ENCODE results near the gene TASP1. TPM values are rescaled to one million over a fixed set of nuclear protein-coding genes. Genes with fewer than 3 reads are reported as not detected.
"Not testable (repeated sequence)": the region's sequence is repeated elsewhere in the genome, so short reads cannot be mapped to it uniquely, and the experiment has no call there.

The TASP1 gene
- total RNA-seq, 1 donor from 2014 or later: 14.3 TPM

- H3K27me3 ChIP-seq (ENCODE audit: low read depth): no peaks in the 10 kb centered on the region
- no peaks in the 10 kb centered on the region for H3K4me1 ChIP-seq
- ATAC-seq (no peak), DNase-seq (no peak)
- TF ChIP-seq, protein P1, sequence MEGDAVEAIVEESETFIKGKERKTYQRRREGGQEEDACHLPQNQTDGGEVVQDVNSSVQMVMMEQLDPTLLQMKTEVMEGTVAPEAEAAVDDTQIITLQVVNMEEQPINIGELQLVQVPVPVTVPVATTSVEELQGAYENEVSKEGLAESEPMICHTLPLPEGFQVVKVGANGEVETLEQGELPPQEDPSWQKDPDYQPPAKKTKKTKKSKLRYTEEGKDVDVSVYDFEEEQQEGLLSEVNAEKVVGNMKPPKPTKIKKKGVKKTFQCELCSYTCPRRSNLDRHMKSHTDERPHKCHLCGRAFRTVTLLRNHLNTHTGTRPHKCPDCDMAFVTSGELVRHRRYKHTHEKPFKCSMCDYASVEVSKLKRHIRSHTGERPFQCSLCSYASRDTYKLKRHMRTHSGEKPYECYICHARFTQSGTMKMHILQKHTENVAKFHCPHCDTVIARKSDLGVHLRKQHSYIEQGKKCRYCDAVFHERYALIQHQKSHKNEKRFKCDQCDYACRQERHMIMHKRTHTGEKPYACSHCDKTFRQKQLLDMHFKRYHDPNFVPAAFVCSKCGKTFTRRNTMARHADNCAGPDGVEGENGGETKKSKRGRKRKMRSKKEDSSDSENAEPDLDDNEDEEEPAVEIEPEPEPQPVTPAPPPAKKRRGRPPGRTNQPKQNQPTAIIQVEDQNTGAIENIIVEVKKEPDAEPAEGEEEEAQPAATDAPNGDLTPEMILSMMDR (IDR thresholded peaks at IDR 0.05): no peak
- peaks cover 6% of the 10 kb centered on the region for H3K9me3 ChIP-seq
- H3K4me3 ChIP-seq: no peak overlapping the region
- no peak overlapping the region for H3K27ac ChIP-seq
- intact Hi-C loops (cut with DNase I): no loop called here
- no peaks in the 10 kb centered on the region for H3K36me3 ChIP-seq
Measured at GRCh38 chr20:13384132-13384531, 254.6 kb downstream of the TASP1 start.

GRCh38 chr20:13382786-13383185 lies 255.9 kb downstream of the TASP1 start:
- no peak overlapping the region for H3K27ac ChIP-seq
- no peaks in the 10 kb centered on the region for H3K4me1 ChIP-seq
- no peaks in the 10 kb centered on the region for H3K27me3 ChIP-seq (ENCODE audit: low read depth)
- no peaks in the 10 kb centered on the region for H3K36me3 ChIP-seq
- H3K9me3 ChIP-seq: peaks cover 6% of the 10 kb centered on the region
- H3K4me3 ChIP-seq: no peak overlapping the region
- no peak for DNase-seq
- TF ChIP-seq, protein P1 (IDR thresholded peaks at IDR 0.05): no peak
- intact Hi-C loops (cut with DNase I): no loop called here
- ATAC-seq: no peak

GRCh38 chr20:13380497-13381229 lies 258.1 kb downstream of the TASP1 start:
- H3K4me1 ChIP-seq; DNase-seq; H3K27ac ChIP-seq; ATAC-seq; H3K9me3 ChIP-seq; intact Hi-C loops (cut with DNase I); H3K36me3 ChIP-seq; H3K27me3 ChIP-seq (ENCODE audit: low read depth); H3K4me3 ChIP-seq: not testable (repeated sequence)

DNA sequence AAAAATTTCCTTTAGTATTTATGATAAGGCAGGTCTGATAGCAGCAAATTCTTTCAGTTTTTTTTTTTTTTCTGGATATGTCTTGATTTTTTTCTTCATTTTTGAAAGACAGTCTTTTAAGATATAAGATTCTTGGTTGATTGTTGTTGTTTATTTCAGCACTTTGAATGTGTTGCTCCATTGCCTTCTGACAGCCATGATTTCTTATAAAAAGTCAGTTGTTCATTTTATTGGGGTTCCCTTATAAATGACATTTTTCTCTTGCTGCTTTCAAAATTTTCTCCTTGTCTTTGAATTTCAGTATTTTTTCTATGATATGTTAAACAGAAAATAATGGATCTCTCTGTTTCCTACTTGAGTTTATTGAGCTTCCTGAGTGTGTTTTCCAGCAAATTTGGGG lies 265.3 kb downstream of the TASP1 start:
- Histone ChIP-seq H3K4me1 (no peaks in the 10 kb centered on the region), H3K4me3 (no peak overlapping the region), H3K36me3 (no peaks in the 10 kb centered on the region), H3K27ac (no peak overlapping the region), H3K9me3 (peaks cover 23% of the 10 kb centered on the region), H3K27me3 (ENCODE audit: low read depth) (no peaks in the 10 kb centered on the region)
- ATAC-seq (no peak), DNase-seq (no peak)
- TF ChIP-seq, protein P1 (IDR thresholded peaks at IDR 0.05): no peak
- intact Hi-C loops (cut with DNase I): no loop called here

DNA sequence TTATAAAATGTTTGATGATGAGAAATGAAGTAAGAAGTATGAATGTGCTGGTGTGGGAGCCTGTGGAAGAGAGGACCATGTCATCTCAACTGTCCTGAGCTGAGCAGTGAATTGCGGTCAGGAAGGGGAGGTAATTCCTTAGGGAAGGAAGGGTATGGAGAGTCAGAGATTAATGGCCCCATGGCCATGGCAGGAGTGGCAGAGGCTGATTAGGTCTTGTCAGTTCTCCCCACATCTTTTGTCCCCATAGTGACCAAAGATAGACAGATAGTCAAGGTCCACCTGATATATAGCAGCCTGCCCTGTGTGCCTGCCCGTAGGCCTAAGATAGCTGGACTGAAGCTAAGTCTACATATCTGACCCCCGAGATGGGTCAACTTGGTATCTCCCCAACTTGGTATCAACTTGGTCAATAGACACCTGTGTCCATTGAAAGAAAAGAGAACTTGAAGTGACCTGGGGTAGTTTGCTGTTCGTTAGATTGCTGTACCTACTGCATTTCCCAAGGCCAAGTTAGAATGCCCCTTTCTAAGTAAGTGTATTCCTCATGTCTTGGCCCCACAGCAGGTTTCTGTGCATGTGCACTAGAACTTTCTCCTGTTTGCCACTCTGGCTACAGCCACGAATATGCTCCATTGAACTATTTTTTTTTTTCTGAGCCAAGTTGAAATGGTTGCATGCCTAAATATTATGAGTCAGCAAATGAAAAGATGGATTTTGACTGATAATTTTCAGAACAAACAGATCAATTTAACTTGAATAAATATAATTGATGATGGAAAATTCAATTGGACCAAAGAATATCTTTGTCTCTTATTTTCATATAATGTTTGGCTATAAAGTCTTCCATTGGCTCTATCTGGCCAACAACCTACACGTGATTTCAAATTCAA lies 274.2 kb downstream of the TASP1 start:
- no peak overlapping the region for H3K27ac ChIP-seq

More for the DNA sequence above, 274.2 kb downstream of the TASP1 start:
- Histone ChIP-seq H3K9me3 (no peaks in the 10 kb centered on the region), H3K36me3 (no peaks in the 10 kb centered on the region), H3K4me3 (no peak overlapping the region), H3K27me3 (ENCODE audit: low read depth) (no peaks in the 10 kb centered on the region), H3K4me1 (no peaks in the 10 kb centered on the region)
- no peak for DNase-seq
- intact Hi-C loops (cut with DNase I): no loop called here
- TF ChIP-seq, protein P1 (IDR thresholded peaks at IDR 0.05): no peak
- no peak for ATAC-seq

Measured in lower lobe of right lung (tissue), 2 donors.